GM21737 (cell line): Measurements from ENCODE around the gene IFT122.

Experiments
- ATAC-seq: cut with Tn5 transposase; IDR thresholded peaks from one replicate; pipeline ENCODE4 v1.9.1; 2021; ENCODE audit warnings: mild to moderate bottlenecking, moderate library complexity; ENCODE audit not compliant: unreplicated experiment

The IFT122 gene

DNA sequence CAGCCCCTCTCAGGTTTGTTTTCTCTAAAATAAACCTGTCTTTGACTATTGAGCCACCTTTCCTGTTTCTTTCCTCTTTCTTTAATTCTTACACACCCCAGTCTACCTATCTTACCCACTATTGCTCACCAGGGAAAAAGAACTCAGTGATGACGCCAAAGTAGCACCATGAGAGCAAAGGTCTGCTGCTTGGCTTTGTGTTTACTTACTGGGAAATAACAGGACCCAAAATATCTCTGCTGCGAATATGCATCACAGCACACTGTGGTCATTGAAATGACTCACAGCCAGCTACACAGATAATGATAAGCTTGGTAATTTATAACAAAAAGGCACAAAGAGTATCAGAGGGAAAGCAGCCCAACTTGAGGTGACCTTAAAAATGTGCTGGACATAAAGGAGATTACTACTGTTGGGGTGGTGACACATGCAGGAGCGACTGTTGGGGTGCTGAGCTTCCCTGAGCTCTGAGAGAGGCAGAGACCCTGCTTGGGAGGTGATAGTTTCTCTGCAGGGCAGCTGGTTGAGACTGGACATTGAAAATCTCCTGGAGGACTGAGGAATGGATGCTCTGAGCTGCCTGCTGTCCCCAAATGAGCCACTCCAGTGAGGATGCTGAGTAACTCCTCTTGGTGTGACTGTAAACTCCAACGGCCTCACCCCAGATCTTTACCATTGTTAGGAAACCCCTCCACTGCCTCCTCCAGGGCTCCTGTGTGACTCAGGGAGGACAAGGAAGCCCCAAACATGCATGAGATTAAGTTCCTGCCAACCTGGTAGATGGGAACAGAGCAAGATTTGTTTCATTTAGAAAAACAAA lies 26.1 kb upstream of the IFT122 start:
- peak; percentile 69 for ATAC-seq

DNA sequence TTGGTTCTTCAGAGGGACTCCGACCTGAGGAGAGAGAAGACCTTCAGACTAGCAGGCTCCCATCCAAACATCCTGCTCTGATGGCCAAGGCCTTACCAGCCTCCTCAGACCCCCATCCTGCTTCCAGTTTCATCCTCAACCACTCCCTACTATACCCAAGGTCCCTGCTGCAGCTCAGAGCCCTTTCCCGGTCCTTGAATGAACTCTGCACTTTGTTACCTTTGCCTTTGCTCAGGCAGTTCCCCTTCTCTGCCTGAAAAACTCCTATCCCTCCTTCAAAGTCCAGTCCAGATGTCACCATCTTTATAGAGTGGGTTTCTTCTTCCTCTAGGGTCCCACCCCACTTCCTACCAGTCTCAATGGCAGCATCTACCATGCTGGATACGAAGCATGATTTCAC lies 24.6 kb upstream of the IFT122 start:
- no peak for ATAC-seq

- ATAC-seq: no peak
These were observed 24.2 kb upstream of the IFT122 start for GRCh38 chr3:129415830-129416229.

DNA sequence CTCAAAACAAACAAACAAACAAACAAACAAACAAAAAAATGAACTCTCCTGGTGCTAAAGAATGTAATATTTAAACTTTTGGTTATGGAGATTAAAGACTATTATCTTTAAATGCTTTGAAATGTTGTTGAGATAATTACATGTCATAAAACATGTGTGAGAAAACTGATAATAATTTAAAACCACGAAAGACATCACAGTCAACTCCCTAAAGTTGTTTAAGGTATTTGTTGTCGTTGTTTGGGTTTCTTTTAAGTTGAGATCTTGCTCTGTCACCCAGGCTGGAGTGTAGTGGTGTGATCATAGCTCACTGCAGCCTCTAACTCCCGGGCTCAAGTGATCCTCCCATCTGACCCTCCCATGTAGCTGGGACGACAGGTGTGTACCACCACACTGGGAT lies 23.6 kb upstream of the IFT122 start:
- ATAC-seq: no peak

- no peak for ATAC-seq
These were observed 22.7 kb upstream of the IFT122 start for GRCh38 chr3:129417326-129417725.

GRCh38 chr3:129418041-129418973 lies 21.7 kb upstream of the IFT122 start:
- no peak for ATAC-seq

DNA sequence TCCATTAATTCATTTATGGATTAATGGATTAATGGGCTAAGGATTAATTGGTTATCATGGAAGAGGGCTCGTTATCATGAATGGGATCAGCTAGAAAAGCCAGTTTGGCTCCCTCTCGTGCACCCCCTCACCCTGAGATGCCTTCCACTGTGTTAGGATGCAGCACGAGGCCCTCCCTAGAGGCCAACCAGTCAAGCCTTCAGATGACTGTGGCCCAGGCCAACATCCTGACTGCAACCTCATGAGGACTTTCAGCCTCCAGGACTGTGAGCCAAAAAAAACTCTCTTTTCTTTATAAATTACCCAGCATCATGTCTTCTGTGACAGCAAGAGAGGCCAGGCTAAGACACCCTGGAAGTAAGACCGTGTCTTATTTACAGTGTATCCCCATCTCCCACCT lies 20.5 kb upstream of the IFT122 start:
- ATAC-seq: no peak

DNA sequence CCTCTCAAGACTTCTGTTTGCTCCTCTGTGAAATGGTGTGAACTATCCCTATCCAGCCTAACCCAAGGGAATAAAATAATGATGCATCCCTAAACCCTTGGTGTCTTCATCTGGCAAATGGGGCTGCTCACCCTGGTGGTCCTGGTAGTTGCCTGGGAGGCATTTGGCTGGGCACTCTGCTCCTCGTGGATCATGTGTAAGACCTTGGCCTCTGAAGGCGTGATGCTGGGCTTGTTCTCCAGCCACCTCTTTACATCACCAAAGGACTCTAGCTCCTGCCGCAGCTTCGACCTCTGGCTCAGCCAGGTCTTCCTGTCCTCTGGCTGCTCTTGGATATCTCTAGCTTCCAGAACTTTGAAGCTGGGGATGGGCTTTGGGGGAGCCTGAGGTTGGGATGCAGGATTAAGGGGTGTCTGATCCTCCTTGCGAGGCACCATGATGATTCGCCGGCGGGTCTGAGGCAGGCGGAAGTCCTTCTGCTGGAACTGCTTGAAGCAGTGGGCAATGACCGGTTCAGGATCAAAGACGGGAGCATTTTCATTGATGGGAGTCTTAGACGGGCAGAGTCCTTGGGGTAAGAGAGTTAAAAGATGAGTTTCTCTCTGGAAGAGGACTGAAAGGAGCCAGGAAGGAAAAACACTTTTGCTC lies 18.7 kb upstream of the IFT122 start:
- ATAC-seq: no peak

DNA sequence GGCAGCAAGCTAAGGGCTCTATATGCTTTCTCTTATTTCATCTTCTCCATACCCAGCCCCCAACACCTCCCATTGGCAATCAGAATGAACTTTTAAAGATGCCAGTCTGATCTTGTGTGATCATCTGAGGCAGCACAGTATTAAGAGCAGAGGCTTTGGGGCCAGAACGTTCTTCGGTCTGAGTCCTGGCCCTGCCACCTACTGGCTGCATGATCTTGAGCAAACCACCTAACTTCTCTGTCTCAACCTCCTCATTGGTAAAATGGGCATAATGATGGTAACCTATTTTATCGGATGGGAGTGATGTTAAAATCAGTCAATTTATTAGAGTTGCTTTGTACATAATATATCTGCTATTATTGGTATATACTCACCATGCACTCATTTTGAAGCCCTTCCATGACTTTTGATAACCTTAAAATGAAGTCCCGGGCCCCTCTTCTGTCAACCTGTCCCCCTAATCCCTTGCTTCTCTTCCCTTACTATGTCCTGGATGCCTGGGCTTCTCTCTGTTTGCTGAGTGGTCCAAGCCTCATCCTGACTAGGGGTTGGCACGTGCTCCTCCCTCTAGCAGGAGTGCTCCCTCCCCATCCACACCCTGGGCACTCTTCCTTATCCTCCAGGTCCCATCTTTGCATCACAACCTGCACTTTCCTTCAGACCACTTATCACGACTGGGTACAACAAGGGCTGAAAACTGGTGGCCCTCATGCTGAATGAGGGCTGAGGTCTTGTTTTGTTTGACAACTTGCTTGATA lies 17.9 kb upstream of the IFT122 start:
- ATAC-seq: no peak

GRCh38 chr3:129422897-129423296 lies 17.1 kb upstream of the IFT122 start:
- no peak for ATAC-seq

DNA sequence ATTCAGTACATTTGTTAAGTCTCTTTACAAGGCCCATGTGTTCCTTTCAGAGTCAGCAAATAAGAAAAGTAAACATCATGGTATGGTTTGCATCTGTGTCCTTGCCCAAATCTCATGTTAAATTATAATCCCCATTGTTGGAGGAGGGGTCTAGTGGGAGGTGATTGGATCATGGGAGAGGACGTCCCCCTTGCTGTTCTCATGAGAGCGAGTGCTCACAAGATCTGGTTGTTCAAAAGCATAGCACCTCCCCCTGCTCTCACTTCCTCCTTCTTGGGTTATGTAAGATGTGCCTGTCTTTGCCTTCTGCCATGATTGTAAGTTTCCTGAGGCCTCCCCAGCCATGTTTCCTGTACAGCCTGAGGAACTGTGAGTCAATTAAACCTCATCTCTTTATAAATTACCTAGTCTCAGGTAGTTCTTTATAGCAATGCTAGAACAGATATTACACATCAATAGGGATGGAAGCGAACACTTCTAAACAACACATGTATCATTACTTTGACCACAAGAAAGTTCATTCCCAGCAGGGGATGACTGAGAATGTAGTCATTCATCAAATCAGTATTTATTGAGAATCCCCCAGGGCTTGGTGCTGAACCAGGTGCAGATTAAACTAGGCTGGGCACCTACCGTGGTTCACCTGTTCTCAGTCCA lies 15.7 kb upstream of the IFT122 start:
- ATAC-seq: peak; percentile 49

GRCh38 chr3:129425213-129425612 lies 14.8 kb upstream of the IFT122 start:
- no peak for ATAC-seq

DNA sequence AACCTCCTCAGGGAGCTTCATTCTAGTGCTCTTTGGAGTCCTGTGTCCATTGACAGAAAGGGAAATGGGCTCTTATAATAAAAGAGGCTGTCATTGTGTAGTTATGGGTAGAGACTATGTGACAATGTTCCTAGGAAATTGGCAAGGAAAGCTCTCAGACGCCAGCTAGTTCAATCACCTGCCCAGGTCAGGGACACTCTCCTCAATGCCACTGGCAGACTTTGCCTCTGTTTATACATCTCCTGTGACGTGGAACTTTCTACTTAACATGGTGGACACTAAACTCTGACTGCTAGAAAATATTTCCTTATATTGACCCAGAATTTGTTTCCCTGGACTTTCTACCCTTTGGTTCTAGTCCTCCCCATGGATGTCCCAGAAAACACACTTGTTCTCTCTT lies 14.4 kb upstream of the IFT122 start:
- no peak for ATAC-seq

DNA sequence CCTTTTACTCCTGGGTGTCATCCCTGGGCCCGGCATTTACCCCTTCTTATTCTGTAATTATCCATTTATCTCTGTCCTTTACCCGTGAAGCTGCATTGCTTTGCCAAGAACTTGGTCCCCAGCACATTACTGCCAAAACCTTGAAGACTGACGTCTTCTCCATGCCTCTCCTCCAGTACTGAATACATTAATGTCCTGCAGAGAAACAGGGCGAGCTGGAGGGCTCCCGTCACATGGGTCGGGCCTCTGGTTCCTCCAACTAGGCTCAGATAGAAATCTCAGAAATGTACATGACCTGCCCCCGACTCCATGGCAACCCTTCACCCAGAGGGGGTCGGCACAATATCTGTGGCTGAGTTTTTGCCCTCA lies 12.0 kb upstream of the IFT122 start:
- ATAC-seq: no peak

- ATAC-seq: peak; percentile 82
These were observed 11.5 kb upstream of the IFT122 start, which contains the start of gene EFCAB12 for GRCh38 chr3:129428376-129429079. TSS of gene EFCAB12 (minus strand) at chr3:129428636. CDS start at chr3:129428488, 148 bp downstream.

DNA sequence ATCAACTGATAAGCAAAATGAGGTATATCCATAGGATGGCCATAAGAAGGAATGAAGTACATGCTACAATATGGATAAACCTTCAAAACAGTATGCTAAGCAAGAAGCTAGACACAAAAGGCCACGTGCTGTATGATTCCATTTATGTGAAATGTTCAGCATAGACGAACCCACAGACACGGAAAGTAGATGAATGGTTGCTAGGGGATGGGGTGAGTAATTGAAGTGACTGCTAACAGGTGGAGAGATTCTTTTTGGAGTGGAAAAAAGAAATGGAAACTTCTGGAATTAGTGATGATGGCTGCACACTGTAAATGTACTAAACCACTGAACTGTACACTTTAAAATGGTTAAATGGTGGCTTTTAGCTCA lies 11.0 kb upstream of the IFT122 start:
- no peak for ATAC-seq

- ATAC-seq: no peak
These were observed 10.4 kb upstream of the IFT122 start for GRCh38 chr3:129429602-129430001.

DNA sequence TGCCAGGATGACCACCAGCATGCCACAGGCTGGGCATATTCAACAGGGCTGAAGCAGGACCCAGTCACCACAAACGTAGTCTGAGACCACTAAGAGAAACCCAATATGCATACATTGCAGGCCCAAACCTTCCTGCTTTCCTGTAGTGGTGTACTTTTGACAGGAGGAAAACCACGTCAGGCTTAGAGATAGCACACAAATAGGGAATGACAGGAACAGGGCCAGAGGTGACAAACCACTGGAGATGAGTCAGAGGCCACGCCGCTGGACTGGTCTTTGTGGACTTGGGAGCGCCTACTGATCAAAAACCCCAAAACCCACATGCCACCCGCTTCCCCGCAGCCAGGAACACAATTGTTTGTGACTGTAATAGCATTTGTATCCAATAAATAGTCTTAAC lies 8.0 kb upstream of the IFT122 start:
- ATAC-seq: no peak

GRCh38 chr3:129432671-129433070 lies 7.4 kb upstream of the IFT122 start:
- ATAC-seq: no peak

- no peak for ATAC-seq
These were observed 6.5 kb upstream of the IFT122 start for GRCh38 chr3:129433565-129433964.
